ENCODE measurements around the gene RGS3.

RGS3 gene

DNA sequence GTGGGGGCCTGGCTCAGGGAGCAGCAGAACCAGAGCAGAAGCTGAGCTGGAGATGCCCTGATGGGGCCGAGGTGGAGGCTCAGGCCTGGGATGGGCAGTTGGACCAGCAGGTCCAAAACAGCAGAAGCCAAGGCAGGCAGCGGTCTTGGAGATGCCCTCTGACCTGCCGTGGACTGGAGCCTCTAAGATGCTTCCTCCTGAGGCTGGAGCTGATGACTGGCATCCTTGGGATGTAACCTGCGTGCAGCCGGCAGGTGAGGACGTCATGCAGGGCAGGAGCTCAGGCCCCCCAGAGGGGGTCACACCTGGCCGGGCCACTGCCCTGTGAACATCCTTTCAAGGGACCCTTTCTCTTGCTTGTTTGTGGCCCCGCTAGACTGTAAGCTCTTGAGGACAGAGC, 162.0 kb downstream of the RGS3 start:
- H3F3A ChIP-seq (ENCODE audit: insufficient read depth, low read length), result no peaks in the 10 kb centered on the region
- H4K20me1 ChIP-seq (ENCODE audit: insufficient read depth, low read length), result no peaks in the 10 kb centered on the region
- no peaks in the 10 kb centered on the region for H3K4me1 ChIP-seq (ENCODE audit: insufficient read depth, low read length, severe bottlenecking)
- no peak overlapping the region for H3K4me3 ChIP-seq (ENCODE audit: low read depth, low read length, poor library complexity, severe bottlenecking)
- no peaks in the 10 kb centered on the region for H3K9me3 ChIP-seq (ENCODE audit: low read length)
- peaks cover 9% of the 10 kb centered on the region; the same call in 1 of the 2 replicates for H3K27me3 ChIP-seq (ENCODE audit: insufficient read depth, low read length)
- no peaks in the 10 kb centered on the region for H3K9me2 ChIP-seq (ENCODE audit: low read depth, low read length)
- no peaks in the 10 kb centered on the region for H3K36me3 ChIP-seq (ENCODE audit: insufficient read depth, low read length)
- no peak overlapping the region for H3K4me2 ChIP-seq (ENCODE audit: low read length)
- H3K79me2 ChIP-seq (ENCODE audit: insufficient read depth, low read length), result no peaks in the 10 kb centered on the region
- no peak overlapping the region for H3K27ac ChIP-seq (ENCODE audit: low read depth, low read length, poor library complexity, severe bottlenecking)
- H2AFZ ChIP-seq (ENCODE audit: low read length), result no peak overlapping the region
- no peak for TF ChIP-seq CTCF (IDR thresholded peaks at IDR 0.05; ENCODE audit: low read length)
- TF ChIP-seq EZH2 (IDR thresholded peaks at IDR 0.05; ENCODE audit: borderline replicate concordance, low read length), result no peak
- H3K9ac ChIP-seq (ENCODE audit: low read length), result no peak overlapping the region

DNA sequence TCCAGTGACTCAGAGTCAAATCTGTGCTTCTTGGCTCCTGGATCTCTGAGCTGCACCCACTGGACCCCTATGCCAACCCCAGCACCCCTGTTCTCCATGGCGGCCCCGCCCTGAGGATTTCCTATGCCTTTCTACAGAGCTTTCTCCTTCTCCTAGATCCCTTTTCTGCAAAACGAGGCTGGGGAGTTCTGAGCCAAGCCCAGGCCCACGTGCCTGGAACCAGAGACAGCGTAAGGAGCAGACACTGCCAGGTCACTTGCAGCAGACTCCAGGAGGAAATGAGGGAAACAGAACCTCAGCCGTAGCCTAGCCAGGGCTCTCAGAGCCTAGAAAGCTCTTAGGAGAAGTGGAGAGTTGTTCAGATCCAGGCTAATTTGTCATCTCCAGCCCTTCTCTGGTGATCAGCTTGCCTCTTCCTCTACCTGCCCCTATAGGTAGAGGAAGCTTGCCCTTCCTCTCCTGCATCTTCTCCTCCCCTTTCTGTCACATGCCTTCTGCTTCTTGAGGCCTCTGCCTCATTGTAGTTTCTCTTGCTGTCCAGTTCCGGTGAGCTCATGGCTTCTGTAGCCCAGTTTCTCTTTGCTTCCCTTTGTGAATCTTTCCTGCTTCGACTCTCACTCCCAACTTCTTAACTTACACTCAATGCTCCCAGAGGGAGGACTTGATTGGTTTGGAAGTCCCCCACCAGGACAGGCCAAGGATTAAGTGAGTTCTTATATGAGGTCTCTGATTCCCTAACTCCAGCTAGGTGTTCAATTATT, 163.4 kb downstream of the RGS3 start:
- no peaks in the 10 kb centered on the region for H3F3A ChIP-seq (ENCODE audit: insufficient read depth, low read length)
- H3K9me3 ChIP-seq (ENCODE audit: low read length), result no peaks in the 10 kb centered on the region
- no peaks in the 10 kb centered on the region for H3K9me2 ChIP-seq (ENCODE audit: low read depth, low read length)
- H3K4me3 ChIP-seq (ENCODE audit: low read depth, low read length, poor library complexity, severe bottlenecking), result no peak overlapping the region
- no peaks in the 10 kb centered on the region for H4K20me1 ChIP-seq (ENCODE audit: insufficient read depth, low read length)
- no peaks in the 10 kb centered on the region; the same call in 1 of the 2 replicates for H3K27me3 ChIP-seq (ENCODE audit: insufficient read depth, low read length)
- H3K79me2 ChIP-seq (ENCODE audit: insufficient read depth, low read length), result no peaks in the 10 kb centered on the region
- H3K27ac ChIP-seq (ENCODE audit: low read depth, low read length, poor library complexity, severe bottlenecking), result no peak overlapping the region
- no peaks in the 10 kb centered on the region for H3K4me1 ChIP-seq (ENCODE audit: insufficient read depth, low read length, severe bottlenecking)
- no peak overlapping the region for H3K4me2 ChIP-seq (ENCODE audit: low read length)
- H3K9ac ChIP-seq (ENCODE audit: low read length), result no peak overlapping the region
- TF ChIP-seq CTCF (IDR thresholded peaks at IDR 0.05; ENCODE audit: low read length), result no peak
- no peak for TF ChIP-seq EZH2 (IDR thresholded peaks at IDR 0.05; ENCODE audit: borderline replicate concordance, low read length)
- no peaks in the 10 kb centered on the region for H3K36me3 ChIP-seq (ENCODE audit: insufficient read depth, low read length)
- no peak overlapping the region for H2AFZ ChIP-seq (ENCODE audit: low read length)

- no peak overlapping the region for H3K9ac ChIP-seq (ENCODE audit: low read length)
- no peaks in the 10 kb centered on the region for H3K4me1 ChIP-seq (ENCODE audit: insufficient read depth, low read length, severe bottlenecking)
- H3K27me3 ChIP-seq (ENCODE audit: insufficient read depth, low read length), result no peaks in the 10 kb centered on the region; the same call in 1 of the 2 replicates
- no peak overlapping the region for H3K27ac ChIP-seq (ENCODE audit: low read depth, low read length, poor library complexity, severe bottlenecking)
- H3K36me3 ChIP-seq (ENCODE audit: insufficient read depth, low read length), result no peaks in the 10 kb centered on the region
- TF ChIP-seq EZH2 (IDR thresholded peaks at IDR 0.05; ENCODE audit: borderline replicate concordance, low read length) (no peak), CTCF (IDR thresholded peaks at IDR 0.05; ENCODE audit: low read length) (no peak)
- no peaks in the 10 kb centered on the region for H4K20me1 ChIP-seq (ENCODE audit: insufficient read depth, low read length)
- no peaks in the 10 kb centered on the region for H3F3A ChIP-seq (ENCODE audit: insufficient read depth, low read length)
- no peaks in the 10 kb centered on the region for H3K9me2 ChIP-seq (ENCODE audit: low read depth, low read length)
- H3K9me3 ChIP-seq (ENCODE audit: low read length), result no peaks in the 10 kb centered on the region
- H2AFZ ChIP-seq (ENCODE audit: low read length), result no peak overlapping the region
- no peak overlapping the region for H3K4me3 ChIP-seq (ENCODE audit: low read depth, low read length, poor library complexity, severe bottlenecking)
- H3K79me2 ChIP-seq (ENCODE audit: insufficient read depth, low read length), result no peaks in the 10 kb centered on the region
- no peak overlapping the region for H3K4me2 ChIP-seq (ENCODE audit: low read length)
Measured at GRCh38 chr9:113628621-113629020, 165.1 kb downstream of the RGS3 start.
